Stimulated activated naive CD8-positive, alpha-beta T cell treated with anti-CD3 and anti-CD28 coated beads, Interleukin-15, Interleukin-2, amounts not matched to agents 100 U/mL and 50 U/mL, for 24 hours (primary cell): ENCODE results near the gene CCDC134.

Experiments used
- ATAC-seq: fragments of 150-1000 bp; cut with Tn5 transposase; one replicate; pipeline ENCODE4 v1.10.0; 2021
- DNase-seq: peaks from one replicate; pipeline ENCODE4 v3.0.0; 2021

CCDC134 gene

DNA sequence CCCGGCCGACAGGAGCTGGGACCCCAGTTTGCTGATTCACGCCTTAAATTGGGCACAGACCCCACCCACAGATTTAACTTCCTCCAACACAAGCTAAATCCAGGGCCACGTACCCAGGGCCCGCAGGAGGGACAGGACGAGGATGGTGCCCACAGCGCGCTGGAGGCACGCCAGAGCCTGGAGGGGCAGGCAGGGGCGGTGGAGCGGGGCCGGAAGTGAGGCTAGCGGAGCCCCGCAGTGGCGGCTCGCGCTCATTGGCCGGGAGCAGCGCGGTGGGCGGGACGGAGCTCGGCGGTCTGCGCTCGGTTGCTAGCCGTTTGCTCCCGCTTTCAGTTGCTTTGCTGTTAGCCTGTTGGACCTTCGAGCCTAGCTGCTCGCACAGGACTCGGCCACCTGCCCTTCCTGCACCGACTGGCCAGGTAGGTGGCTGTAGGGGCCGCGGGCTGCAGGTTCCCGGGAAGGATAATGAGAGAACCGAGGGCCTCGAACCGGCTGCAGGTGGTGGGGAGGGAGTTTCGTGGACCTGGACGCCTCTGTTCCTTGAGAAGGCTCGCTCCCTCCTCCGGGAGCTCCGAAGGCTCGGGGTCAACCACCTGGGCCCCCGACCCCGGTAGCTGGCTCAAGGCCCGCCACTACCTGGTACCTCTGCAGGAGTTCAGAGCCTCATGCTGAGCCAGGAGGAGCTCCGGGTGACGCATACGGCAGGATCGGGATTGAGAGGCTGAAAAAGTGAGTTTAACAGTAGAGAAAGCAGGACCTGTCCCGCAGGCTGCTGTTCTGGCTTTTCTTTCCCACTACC lies at the start of gene CCDC134:
CCDC134 (plus strand) TSS at position 332 of the 799 bp plus-strand sequence. CDS start 8,212 bp downstream, outside the sequence.
- ATAC-seq (peak; percentile 98), DNase-seq (peak; percentile 94)

DNA sequence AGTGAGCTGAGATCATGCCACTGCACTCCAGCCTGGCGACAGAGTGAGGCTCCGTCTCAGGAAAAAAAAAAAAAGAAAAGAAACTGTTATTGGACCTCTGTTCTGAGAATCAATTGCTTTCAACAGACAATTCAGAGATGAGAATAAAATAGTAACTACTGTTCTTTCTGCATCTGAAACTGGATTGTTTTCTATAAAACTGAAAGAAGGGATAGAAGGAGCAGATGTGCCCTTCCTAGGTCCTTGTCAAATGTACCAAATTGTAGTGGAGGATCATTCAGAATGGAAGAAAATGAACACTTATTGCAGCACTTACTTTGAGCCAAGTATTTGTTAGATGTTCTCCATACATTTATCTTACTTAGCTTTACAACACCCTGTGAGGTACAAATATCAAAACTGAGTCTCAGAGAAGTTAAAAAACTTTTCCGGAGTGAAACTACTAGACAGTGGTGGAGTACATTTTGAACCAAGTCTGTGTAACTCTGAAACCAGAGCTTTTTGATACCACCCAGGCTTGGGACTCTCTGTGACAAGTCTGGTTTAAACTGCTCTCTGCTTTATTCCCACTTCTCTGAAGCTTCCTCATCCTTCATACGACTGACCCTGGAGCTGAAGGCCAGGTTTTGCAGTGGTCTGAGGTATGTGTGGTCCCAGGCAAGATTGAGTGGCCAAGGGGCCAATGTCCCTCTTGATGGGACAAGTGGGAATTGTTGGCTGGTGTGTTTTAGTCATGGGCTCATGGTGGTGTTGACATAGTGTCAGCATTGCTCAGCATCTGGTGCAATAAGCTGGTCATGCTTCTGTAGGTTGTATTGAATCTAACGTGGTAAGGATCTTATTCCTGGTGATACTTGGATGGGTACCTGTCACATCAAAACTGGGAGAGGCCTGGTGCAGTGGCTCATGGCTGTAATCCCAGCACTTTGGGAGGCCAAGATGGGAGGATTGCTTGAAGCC lies 48.2 kb upstream of the CCDC134 start:
- DNase-seq (no peak), ATAC-seq (no peak)

DNA sequence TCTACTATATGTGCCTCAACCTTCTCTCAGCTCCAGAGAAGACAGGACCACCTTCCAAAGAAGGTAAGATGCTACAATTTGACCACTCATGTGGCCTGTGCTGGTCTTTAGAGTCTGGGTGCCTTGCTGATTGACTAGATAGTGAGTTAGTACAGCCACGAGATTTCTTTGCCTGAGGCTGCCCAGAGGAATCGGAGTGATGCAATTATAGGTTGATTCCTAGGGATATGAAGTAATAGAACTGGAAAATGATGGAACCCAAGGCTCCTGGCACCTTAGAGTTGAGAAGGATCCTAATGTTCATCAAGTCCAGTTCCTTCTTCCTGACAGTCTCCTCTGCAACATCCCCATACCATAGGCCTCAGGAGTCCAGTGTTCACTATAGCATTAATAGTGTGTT lies 46.5 kb upstream of the CCDC134 start:
- ATAC-seq = no peak
- DNase-seq = no peak

DNA sequence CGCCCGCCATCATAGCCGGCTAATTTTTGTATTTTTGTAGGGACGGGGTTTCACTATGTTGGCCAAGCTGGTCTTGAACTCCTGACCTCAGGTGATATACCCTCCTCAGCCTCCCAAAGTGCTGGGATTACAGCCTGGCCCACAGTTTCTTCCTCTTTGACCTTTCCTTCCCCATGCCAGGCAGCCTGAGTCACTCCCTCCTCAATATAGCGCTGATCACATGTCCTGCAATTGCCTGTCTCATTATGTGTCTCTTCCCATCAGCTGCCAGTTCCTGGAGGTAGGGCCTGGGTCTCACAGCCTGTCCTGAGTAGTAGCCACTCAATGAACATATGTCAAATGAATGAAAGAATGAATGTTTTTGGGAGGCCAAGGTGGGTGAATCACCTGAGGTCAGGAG lies 43.0 kb upstream of the CCDC134 start:
- no peak for ATAC-seq
- DNase-seq = no peak

DNA sequence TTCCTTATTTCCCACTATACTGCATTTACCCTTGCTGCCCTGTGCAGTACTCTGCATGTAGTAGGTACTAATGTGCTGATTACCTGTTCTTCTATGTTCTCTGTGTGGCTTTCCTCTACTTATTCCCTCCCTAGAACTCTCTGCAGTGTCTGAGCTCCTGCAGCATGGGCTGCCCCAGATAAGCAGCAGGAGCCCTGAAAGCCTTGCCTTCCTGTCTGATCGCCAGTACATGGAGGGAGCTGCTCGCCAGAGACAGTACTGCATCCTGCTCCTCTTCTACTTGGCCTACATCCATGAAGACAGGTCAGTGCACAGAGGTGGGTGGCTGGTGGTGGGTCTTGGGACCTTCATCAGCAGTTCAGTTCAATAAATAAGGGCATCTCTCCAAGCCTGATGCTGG lies 42.2 kb upstream of the CCDC134 start:
- DNase-seq = no peak
- no peak for ATAC-seq

DNA sequence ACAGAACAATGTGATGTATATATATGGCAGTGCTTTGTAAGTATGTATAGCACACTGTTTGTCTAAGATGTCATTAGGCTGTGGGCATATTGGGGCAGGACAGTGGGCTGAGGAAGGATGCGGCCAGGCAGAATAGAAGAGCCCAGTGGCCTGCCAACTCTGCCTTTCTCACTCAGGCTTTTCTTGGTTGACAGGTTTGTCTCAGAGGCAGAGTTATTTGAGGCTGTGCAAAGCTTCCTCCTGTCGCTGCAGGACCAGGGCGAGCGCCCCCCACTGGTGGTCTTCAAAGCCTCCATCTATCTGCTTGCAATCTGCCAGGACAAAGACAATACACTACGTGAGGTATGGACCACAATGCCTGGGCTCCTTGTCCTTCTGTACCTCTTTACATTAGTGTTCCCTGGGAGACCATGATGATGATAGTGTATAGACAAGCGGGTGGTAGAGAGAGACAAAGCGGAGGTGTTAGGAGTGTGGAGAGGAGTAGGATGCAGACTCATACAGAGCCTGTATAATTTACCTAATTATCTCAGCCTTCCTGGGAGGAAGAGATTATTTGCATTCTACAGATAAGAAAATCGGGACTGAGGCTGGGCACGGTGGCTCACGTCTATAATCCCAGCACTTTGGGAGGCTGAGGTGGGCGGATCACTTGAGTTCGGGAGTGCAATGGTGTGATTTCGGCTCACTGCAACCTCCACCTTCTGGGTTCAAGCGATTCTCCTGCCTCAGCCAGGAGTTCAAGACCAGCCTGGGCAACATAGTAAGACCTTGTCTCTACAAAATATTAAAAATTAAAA lies 37.3 kb upstream of the CCDC134 start:
- peak; percentile 57 for DNase-seq
- ATAC-seq = no peak

DNA sequence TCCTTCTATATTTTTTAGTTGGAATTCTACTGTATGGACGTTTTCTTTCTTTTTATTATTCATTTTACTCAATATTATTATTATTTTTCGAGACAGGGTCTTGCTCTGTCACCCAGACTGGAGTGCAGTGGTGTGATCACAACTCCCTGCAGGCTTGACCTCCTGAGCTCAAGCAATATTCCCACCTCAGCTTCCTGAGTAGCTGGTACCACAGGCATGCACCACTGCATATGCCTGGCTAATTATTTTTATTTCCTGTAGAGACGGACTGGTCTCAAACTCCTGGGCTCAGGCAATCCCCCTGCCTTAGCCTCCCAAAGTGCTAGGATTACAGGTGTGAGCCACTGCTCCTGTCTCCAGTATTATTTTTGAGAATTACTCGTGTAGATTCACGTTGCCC lies 34.0 kb upstream of the CCDC134 start:
- no peak for DNase-seq
- ATAC-seq = no peak

DNA sequence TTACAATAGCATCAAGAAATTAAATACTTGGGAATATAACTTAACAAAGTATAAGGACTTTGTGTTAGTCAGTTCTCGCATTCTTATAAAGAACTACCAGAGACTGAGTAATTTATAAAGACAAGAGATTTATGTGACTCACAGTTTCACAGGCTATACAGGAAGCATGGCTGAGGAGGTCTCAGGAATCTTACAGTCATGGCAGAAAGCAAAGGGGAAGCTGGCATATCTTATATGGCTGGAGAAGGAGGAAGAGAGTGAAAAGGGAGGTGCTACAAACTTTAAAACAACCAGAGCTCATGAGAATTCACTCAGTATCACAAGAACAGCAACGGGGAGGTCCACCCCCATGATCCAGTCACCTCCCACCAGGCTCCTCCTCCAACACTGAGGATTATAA lies 32.0 kb upstream of the CCDC134 start:
- ATAC-seq (peak; percentile 76), DNase-seq (no peak)

DNA sequence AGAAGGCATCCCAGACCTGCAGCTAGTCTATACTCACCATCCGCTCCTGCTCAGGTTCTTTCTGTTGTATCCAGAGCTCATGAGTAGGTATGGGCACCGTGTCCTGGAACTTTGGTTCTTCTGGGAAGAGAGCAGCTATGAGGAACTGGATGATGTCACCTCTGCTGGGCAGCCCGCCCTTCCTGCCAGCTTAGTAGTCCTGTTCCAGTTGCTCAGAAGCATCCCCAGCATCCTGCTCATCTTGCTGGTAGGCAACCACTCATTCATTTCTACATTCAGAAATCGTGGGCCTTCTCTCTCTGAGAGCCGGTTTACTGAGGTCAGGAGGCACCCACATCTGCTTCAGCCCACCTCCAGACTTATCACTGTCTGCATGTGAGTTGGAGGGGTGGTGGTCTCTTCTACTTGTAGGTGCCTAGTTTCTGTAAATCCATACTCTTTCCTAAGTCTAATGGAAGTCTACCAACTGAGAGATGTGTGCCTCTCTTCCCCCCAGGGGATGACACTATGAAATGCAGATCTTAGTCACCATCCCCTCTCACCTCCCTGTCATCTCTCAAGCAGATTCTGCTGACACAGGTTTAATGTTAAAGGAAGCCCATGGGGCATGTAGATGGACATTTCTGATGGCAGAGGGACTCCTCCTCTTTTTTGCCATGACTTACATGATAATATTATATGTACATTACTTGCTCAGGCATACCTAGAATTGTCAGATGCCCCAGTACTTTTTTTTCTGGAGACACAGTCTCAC lies 29.6 kb upstream of the CCDC134 start:
- ATAC-seq = no peak
- DNase-seq = no peak

DNA sequence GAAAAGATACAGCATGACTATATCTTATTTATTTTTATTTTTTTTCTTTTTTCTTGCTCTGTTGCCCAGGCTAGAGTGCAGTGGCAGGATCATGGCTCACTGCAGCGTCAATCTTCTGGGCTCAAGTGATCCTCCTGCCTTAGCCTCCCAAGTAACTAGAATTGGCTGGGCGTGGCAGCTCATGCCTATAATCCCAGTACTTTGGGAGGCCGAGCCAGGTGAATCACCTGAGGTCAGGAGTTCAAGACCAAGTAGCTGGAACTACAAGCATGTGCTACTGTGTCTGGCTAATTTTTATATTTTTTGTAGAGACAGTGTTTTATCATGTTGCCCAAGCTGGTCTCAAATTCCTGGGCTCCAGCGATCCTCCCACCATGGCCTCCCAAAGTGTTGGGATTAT lies 28.3 kb upstream of the CCDC134 start:
- ATAC-seq (no peak), DNase-seq (no peak)

DNA sequence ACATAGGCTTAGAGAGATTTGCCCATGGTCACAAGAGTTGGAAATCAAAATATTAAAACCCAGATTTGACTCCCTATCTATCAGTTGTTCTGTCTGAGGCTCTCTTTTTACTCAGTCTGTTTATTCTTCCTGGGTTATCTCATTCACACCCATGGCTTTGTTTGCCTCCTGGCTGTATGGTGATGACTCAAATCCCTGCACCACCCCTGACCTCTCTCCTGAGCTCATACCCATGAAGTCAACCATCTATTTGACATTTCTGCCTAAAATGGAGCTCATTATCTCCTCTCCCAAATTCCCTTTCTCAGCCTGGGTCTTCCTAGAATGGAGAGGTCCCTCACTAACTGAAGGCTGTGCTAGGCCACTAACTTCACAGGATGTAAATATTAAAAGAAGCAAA lies 27.8 kb upstream of the CCDC134 start:
- no peak for ATAC-seq
- DNase-seq = no peak

DNA sequence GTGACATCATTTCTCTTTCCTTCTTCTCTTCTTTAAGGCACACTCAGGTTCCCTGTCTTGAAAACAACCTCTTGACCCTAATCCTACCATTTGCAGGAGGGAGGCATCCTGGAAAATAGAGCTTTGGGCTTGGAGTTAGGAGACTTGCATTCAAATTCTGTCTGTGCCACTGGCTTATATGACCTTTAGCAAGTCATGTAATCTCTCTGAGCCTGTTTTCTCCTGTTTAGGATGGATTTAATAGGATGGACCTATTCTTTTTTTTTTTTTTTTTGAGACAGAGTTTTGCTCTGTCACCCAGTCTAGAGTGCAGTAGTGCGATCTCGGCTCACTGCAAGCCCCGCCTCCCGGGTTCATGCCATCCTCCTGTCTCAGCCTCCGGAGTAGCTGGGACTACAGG lies 25.1 kb upstream of the CCDC134 start:
- ATAC-seq (no peak), DNase-seq (no peak)

DNA sequence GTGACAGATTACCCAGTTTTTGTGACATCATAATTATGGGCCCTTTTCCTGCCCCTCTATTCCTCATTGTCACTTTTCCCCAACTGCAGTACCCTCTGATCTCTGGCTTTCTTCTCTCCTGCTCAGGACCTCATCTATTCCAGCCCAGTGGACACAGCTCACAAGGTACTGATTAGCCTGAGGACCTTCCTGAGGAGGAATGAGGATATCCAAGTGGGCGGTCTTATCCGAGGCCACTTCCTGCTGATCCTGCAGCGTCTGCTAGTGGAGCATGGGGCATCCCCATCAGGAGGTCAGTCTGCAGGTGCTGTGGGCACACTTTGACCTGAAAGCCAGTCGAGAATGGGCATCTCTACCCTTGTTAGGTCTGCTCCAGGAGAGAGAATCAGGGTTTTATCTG lies 24.5 kb upstream of the CCDC134 start:
- no peak for ATAC-seq
- no peak for DNase-seq

DNA sequence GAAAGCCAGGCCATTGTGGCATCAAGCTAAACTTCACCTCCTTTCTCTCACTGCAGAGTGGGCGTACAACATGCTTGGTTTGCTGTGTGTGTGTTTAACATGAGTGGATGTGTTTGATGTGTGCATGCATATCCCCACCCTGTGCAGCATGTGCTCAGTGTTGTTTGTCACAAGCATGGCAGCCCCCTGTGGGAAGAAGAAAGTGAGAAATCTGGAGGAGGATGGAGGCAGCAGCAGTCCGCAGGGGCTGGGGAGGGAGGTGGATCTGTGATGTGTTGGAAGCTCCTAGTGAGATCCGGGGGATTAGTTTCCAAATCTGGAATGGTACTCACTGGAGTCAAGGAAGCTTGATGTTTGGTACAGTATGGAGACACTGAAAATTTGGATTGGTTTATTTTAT lies 24.1 kb upstream of the CCDC134 start:
- DNase-seq (no peak), ATAC-seq (no peak)

DNA sequence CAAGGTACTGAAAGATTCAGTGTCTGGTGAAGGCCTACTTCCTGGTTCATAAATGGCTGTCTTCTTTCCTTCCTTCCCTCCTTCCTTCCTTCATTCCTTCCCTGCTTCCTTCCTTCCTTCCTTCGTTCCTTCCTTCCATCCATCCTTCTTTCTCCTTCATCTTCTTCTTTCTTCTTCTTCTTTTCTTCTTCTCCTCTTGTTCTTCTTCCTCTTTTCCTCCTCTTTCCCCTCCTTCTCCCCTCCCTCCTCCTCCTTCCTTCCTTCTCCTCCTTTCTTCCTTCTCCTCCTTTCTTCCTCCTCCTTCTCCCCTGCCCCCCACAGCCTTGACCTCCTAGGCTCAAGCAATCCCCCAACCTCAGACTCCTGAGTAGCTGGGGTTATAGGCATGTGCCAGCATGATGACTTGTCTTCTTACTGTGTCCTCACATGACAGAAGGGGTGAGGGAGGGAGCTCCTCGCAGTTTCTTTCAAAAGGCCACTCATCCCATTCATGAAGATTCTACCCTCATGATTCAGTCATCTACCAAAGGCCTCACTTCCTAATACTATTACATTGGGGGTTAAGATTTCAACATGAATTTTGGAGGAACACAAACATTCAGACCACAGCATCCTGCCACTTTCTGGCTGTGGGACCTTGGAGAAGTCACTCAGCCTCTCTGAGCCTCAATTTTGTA lies 22.6 kb upstream of the CCDC134 start:
- DNase-seq (no peak), ATAC-seq (no peak)

DNA sequence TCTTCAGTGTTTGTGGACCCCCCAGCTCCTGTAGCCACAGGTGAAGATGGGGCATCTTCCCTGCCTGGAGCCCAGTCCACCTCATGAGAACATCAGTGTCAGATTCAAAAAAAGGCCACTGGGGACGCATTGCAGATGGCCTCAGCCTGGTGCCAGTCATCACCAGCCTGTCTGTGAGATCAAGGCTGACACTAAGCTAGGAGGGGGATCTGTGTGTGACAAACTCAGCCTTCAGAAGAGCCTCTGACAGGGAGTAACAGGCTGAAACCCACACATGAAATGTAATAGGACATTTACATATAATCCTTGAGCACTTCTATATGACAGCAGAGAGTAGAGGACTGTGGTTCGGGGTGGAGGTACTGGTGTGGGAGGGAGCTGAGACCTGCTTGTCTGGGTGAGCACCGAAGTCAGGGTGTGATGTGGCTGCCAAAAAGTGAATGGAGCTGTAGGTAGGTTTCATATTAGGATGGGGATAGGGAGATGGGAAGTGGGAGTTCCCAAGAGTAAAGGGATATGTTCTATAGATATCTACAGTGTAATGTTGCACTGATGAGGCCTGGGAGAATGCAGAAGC lies 20.5 kb upstream of the CCDC134 start:
- ATAC-seq (no peak), DNase-seq (no peak)

DNA sequence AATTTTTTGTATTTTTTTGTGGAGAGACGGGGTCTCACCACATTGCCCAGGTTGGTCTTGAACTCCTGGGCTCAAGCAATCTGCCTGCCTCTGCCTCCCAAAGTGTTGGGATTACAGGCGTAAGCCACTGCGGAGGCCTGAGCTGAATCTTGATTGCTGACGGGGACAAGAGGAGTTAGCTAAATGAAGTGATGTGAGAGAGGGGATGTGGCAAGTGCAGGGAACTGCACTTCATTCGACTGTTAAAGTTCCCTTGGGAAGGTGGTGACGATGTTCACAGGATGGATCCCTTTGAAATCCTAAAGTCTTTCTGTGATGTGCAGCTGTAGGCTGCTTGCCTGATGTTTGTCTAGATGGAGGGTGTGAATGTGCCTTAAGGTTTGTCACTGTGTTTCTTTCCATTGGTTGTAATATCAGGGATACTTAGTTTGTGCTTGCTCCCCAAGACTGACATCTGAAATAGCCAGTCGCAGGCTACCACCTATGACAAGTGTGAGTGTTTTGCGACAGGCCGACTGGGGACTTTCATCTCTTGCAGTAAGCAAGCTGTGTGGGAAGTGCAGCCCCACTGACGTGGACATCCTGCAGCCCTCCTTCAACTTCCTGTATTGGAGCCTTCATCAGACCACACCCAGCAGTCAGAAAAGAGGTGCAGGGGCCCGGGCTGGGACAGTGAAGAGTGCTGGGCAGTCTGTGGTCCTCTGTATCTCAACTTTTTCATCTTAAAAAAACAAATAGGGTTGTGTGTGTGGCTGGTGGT lies 19.6 kb upstream of the CCDC134 start:
- ATAC-seq (peak; percentile 95), DNase-seq (peak; percentile 87)

DNA sequence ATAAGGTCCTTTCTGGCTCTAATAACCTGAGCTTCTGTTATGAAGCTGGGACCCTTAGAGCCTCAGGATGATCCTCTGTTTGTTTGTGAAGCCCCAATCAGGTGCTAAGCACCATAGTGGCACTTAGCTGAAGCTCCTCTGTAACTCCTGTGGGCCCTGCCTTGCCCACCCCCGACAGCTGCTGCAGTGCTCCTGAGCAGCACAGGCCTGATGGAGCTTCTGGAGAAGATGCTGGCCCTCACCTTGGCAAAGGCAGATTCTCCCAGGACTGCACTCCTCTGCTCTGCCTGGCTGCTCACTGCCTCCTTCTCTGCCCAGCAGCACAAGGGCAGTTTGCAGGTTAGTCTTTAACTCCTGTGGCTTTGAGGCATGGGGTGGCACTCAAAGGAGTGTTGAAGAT lies 19.0 kb upstream of the CCDC134 start:
- peak; percentile 21 for DNase-seq
- ATAC-seq = peak; percentile 9

DNA sequence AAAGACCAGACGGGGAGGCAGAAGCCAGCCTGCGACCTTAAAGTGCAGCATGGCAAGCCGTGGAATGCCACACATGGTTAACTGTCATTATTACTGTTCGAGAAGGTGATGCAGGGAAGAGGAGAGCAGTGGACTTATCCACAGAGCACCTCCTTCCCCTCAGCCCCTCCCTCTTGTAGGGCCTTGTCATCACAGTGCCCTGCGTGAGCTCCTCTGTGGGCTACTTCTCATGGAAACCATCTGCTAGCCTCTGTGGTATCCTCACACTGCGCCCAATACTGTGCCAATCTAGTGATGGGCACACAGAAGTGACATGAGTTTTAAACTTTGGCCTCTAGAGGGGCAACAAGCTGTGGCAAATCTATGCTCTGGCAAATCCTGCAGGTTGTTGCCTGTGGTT lies 18.2 kb upstream of the CCDC134 start:
- ATAC-seq = peak; percentile 56

DNA sequence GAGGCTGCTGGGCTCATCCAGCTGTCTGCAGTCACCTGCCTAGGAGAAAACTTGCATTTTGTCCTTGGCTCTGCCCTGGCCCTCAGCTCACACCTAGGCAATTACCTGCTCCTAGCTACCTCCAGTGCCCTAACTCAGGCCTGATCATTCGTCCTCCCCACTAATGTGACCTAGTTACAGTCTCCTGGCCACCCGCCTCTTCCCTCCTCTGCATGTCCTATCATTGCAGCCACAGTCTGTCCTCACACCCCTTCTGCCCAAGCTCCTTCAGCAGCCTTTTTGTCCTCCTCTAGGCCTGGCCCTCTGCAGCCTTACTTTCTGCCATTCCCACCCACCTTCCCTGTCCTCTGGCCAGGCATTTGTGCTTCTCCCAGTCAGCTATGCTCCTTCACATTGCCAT lies 17.7 kb upstream of the CCDC134 start:
- ATAC-seq (no peak), DNase-seq (no peak)

More for the DNA sequence above, 18.2 kb upstream of the CCDC134 start:
- DNase-seq = peak; percentile 26
